T-cell (primary cell): ENCODE results near the gene RAB1B. TPM values are rescaled to one million over a fixed set of nuclear protein-coding genes. Genes with fewer than 3 reads are reported as not detected.
"Not testable (repeated sequence)": the region's sequence is repeated elsewhere in the genome, so short reads cannot be mapped to it uniquely, and the experiment has no call there.

Experiments
- ATAC-seq, 4 experiments: fragments of 200-7000 bp in 3 of 4; fragments of 150-1000 bp in 1 of 4; cut with Tn5 transposase; replicated peaks in 1 of 4; 1 replicate in 3 of 4; 2 replicates in 1 of 4; pipeline ENCODE4 v1.10.0; 2021; ENCODE audit warnings: moderate library complexity in 3 of 4, mild to moderate bottlenecking in 2 of 4, moderate number of reproducible peaks in 1 of 4
- CTCF ChIA-PET, 2 donors: fragments of 300-600 bp; sonication (Branson Sonifier 250); formaldehyde crosslinking; loops; one replicate each; lab custom pipeline; 2022; ENCODE audit warnings: antibody characterized with exemption in 2 of 2; lab: Charles Lee
- POLR2A ChIA-PET, 2 donors: fragments of 300-600 bp; sonication (Branson Sonifier 250); formaldehyde crosslinking; loops; one replicate each; lab custom pipeline; 2022; ENCODE audit warnings: antibody characterized with exemption in 2 of 2; lab: Charles Lee
- DNase-seq, 35 experiments: peaks; one replicate each; pipeline versions ENCODE4 v3.0.0 to v3.0.0-alpha.2; 2013 to 2023
- H3K27ac ChIP-seq: one replicate; pipeline ENCODE4 v1.5.1; 2013; ENCODE audit warnings: low read length
- H3K27me3 ChIP-seq, 2 experiments: replicated peaks in 1 of 2; 1 replicate in 1 of 2; 2 replicates in 1 of 2; pipeline versions ENCODE4 v1.6.1 to v1.7.0; 2013; ENCODE audit warnings: low read length in 1 of 2, mixed read lengths in 1 of 2; ENCODE audit not compliant: control insufficient read depth in 2 of 2, insufficient read depth in 2 of 2; ENCODE audit errors: extremely low read depth in 1 of 2
- H3K36me3 ChIP-seq, 2 donors: 1 replicate in 1 of 2; 2 replicates in 1 of 2; pipeline versions ENCODE4 v1.6.1 to v1.7.0; 2013; ENCODE audit warnings: low read length in 1 of 2; ENCODE audit not compliant: control insufficient read depth in 2 of 2, insufficient read depth in 1 of 2; ENCODE audit errors: extremely low read depth in 1 of 2
- H3K4me1 ChIP-seq, 2 experiments: 1 replicate in 1 of 2; 2 replicates in 1 of 2; pipeline versions ENCODE4 v1.6.1 to v1.7.0; 2013; ENCODE audit warnings: low read length in 2 of 2, mixed read lengths in 1 of 2; ENCODE audit not compliant: insufficient read depth in 2 of 2, control insufficient read depth in 1 of 2; ENCODE audit errors: extremely low read depth in 1 of 2
- H3K4me3 ChIP-seq, 2 donors: 1 replicate in 1 of 2; 2 replicates in 1 of 2; pipeline versions ENCODE4 v1.5.1 to v1.7.0; 2013; ENCODE audit warnings: mild to moderate bottlenecking in 2 of 2, low read length in 1 of 2, moderate library complexity in 1 of 2; ENCODE audit not compliant: control insufficient read depth in 1 of 2; ENCODE audit errors: extremely low read depth in 1 of 2
- H3K9me3 ChIP-seq: 2 replicates; pipeline ENCODE4 v1.7.0; 2013
- H3K27ac Mint-ChIP-seq, 2 donors: one replicate each; pipeline ENCODE4 v1.8.0; 2020 to 2021; ENCODE audit warnings: mild to moderate bottlenecking in 2 of 2, mixed read lengths in 2 of 2
- H3K27me3 Mint-ChIP-seq, 2 donors: one replicate each; pipeline ENCODE4 v1.8.0; 2021 to 2022; ENCODE audit warnings: mixed read lengths in 2 of 2
- H3K36me3 Mint-ChIP-seq: one replicate; pipeline ENCODE4 v1.8.0; 2021; ENCODE audit warnings: mixed read lengths
- H3K4me1 Mint-ChIP-seq, 3 donors: one replicate each; pipeline ENCODE4 v1.8.0; 2020 to 2022; ENCODE audit warnings: mixed read lengths in 3 of 3, mild to moderate bottlenecking in 1 of 3
- H3K4me3 Mint-ChIP-seq, 3 donors: one replicate each; pipeline ENCODE4 v1.8.0; 2020 to 2022; ENCODE audit warnings: mild to moderate bottlenecking in 3 of 3, mixed read lengths in 3 of 3, moderate library complexity in 3 of 3
- H3K9me3 Mint-ChIP-seq, 3 donors: one replicate each; pipeline ENCODE4 v1.8.0; 2020 to 2022; ENCODE audit warnings: mixed read lengths in 3 of 3
- WGBS: methylation state at CpG from one replicate; pipeline ENCODE4 v1.1.5; 2013; ENCODE audit warnings: missing lambda C conversion rate; ENCODE audit not compliant: insufficient coverage; 5-methylcytosine and 5-hydroxymethylcytosine counted together
- total RNA-seq, 35 experiments: library from RNA in 6 of 35; stranded (reverse) in 6 of 35; fragments of 120-200 nt in 1 of 35; gene quantifications; one replicate each; pipeline versions ENCODE4 v1.2.1 to v1.2.4 and lab custom pipeline; 2013 to 2026

Gene RAB1B
- total RNA-seq, 5 donors from 2014 or later (not counting 1 experiment from before 2014, with no cell fraction given), result 60.7 to 98.8 (median 95.2) TPM

- peaks cover 0 to 14% of the 10 kb centered on the region in 2 experiments for H3K27me3 ChIP-seq
- peak overlapping the region; percentile 26 to 42 for H3K4me3 ChIP-seq
- Mint-ChIP-seq H3K36me3 (no peaks in the 10 kb centered on the region), H3K27me3 (peaks cover 0 to 2% of the 10 kb centered on the region in 2 donors), H3K4me3 (peak overlapping the region; percentile 67 to 80 (median 68)), H3K27ac (peak overlapping the region; percentile 93 to 97), H3K9me3 (peaks cover 0 to 4% (median 0%) of the 10 kb centered on the region in 3 donors), H3K4me1 (peaks cover 61 to 66% (median 64%) of the 10 kb centered on the region in 3 donors)
- H3K4me1 ChIP-seq, result peaks cover 32 to 78% of the 10 kb centered on the region in 2 experiments
- WGBS, result 28% methylated on average over 14 of the region's 14 CpGs
- peak in 34 of 35 experiments; percentile 24 to 73 (median 51) for DNase-seq
- H3K9me3 ChIP-seq, result no peaks in the 10 kb centered on the region
- H3K27ac ChIP-seq, result peak overlapping the region; percentile 94
- CTCF ChIA-PET, result interaction anchor here (0.6 to 0.8 kb wide), 2 partner anchors 28 to 53 kb away, joined by 3 to 9 read pairs; partner anchors contain the start of gene BRMS1 (in 1 of the 2)
- POLR2A ChIA-PET, result interaction anchor here (0.6 to 1.9 kb wide), 3 partner anchors 27 to 106 kb away, joined by 4 to 7 read pairs (median 4); partner anchors contain the start of gene YIF1A (in 1 of the 2)
- no peaks in the 10 kb centered on the region for H3K36me3 ChIP-seq
- peak in 3 of 4 experiments; percentile 8 to 16 (median 12) for ATAC-seq
Measured at GRCh38 chr11:66317322-66317722, 48.9 kb downstream of the RAB1B start.

- H3K9me3 Mint-ChIP-seq, result peaks cover 0 to 4% (median 0%) of the 10 kb centered on the region in 3 donors
- no peaks in the 10 kb centered on the region for H3K36me3 Mint-ChIP-seq
- peak overlapping the region; percentile 93 to 97 for H3K27ac Mint-ChIP-seq
- peak overlapping the region; percentile 67 to 80 (median 68) for H3K4me3 Mint-ChIP-seq
- peak; percentile 52 to 97 (median 90) for DNase-seq
- no peaks in the 10 kb centered on the region for H3K9me3 ChIP-seq
- 27% methylated on average over 11 of the region's 16 CpGs for WGBS
- ATAC-seq, result peak; percentile 80 to 88 (median 81)
- H3K4me1 Mint-ChIP-seq, result peaks cover 64 to 73% (median 64%) of the 10 kb centered on the region in 3 donors
- peak overlapping the region; percentile 94 for H3K27ac ChIP-seq
- H3K27me3 Mint-ChIP-seq, result peaks cover 0 to 2% of the 10 kb centered on the region in 2 donors
- CTCF ChIA-PET, result interaction anchor here (0.6 to 0.8 kb wide), 3 partner anchors 27 to 342 kb away, joined by 3 to 9 read pairs (median 3); partner anchors contain the start of gene BRMS1 (in 1 of the 2)
- peaks cover 0 to 14% of the 10 kb centered on the region in 2 experiments for H3K27me3 ChIP-seq
- H3K4me3 ChIP-seq, result peak overlapping the region; percentile 26 to 44
- H3K4me1 ChIP-seq, result peaks cover 32 to 78% of the 10 kb centered on the region in 2 experiments
- POLR2A ChIA-PET, result interaction anchor here (0.5 to 1.9 kb wide), 3 partner anchors 26 to 105 kb away, joined by 4 to 11 read pairs (median 7); no protein-coding TSS in a partner anchor
- H3K36me3 ChIP-seq, result no peaks in the 10 kb centered on the region
Measured at GRCh38 chr11:66317723-66318599, 49.5 kb downstream of the RAB1B start.

GRCh38 chr11:66318600-66318970 lies 50.1 kb downstream of the RAB1B start:
- no peak for DNase-seq
- Histone ChIP-seq H3K27me3 (peaks cover 0 to 14% of the 10 kb centered on the region in 2 experiments), H3K4me3 (peak overlapping the region; percentile 4 to 44), H3K9me3 (no peaks in the 10 kb centered on the region), H3K4me1 (peaks cover 32 to 73% of the 10 kb centered on the region in 2 experiments), H3K27ac (peak overlapping the region; percentile 94), H3K36me3 (no peaks in the 10 kb centered on the region)
- Mint-ChIP-seq H3K27me3 (peaks cover 0 to 2% of the 10 kb centered on the region in 2 donors), H3K4me1 (peaks cover 62 to 78% (median 65%) of the 10 kb centered on the region in 3 donors), H3K4me3 (peak overlapping the region in 2 of 3 donors; percentile 68 to 80), H3K9me3 (peaks cover 0 to 4% (median 0%) of the 10 kb centered on the region in 3 donors), H3K27ac (peak overlapping the region; percentile 93 to 97), H3K36me3 (no peaks in the 10 kb centered on the region)
- CTCF ChIA-PET, result interaction anchor here in 1 of 2 donors (0.6 kb wide), 1 partner anchor 341 kb away, joined by 3 read pairs; no protein-coding TSS in a partner anchor
- ATAC-seq, result no peak
- POLR2A ChIA-PET, result interaction anchor here in 1 of 2 donors (1.9 kb wide), 1 partner anchor 26 kb away, joined by 4 read pairs; no protein-coding TSS in a partner anchor
- 22% methylated on average over 1 of the region's 3 CpGs for WGBS

- peak overlapping the region in 1 of 3 donors; percentile 80 for H3K4me3 Mint-ChIP-seq
- ATAC-seq, H3K27me3 ChIP-seq, DNase-seq, H3K36me3 ChIP-seq, H3K4me3 ChIP-seq, H3K9me3 ChIP-seq, CTCF ChIA-PET, H3K36me3 Mint-ChIP-seq, H3K9me3 Mint-ChIP-seq, H3K27ac ChIP-seq, H3K27me3 Mint-ChIP-seq, POLR2A ChIA-PET: not testable (repeated sequence)
- H3K4me1 Mint-ChIP-seq, result peaks cover 55 to 68% (median 56%) of the 10 kb centered on the region in 3 donors
- H3K4me1 ChIP-seq, result peaks cover 26 to 66% of the 10 kb centered on the region in 2 experiments
- WGBS, result no CpG with 5 or more reads among the region's 2 CpGs
- peak overlapping the region; percentile 60 to 81 for H3K27ac Mint-ChIP-seq
Measured at GRCh38 chr11:66320289-66320688, 51.9 kb downstream of the RAB1B start.

- WGBS, result no CpG with 5 or more reads among the region's 6 CpGs
- H3K4me3 Mint-ChIP-seq, DNase-seq, ATAC-seq, H3K36me3 ChIP-seq, CTCF ChIA-PET, H3K9me3 Mint-ChIP-seq, H3K27ac ChIP-seq, H3K36me3 Mint-ChIP-seq, H3K27me3 Mint-ChIP-seq, H3K9me3 ChIP-seq, H3K27me3 ChIP-seq, H3K4me3 ChIP-seq, POLR2A ChIA-PET: not testable (repeated sequence)
- H3K4me1 ChIP-seq, result peaks cover 31 to 67% of the 10 kb centered on the region in 2 experiments
- Mint-ChIP-seq H3K27ac (peak overlapping the region in 1 of 2 donors; percentile 28), H3K4me1 (peaks cover 55 to 68% (median 55%) of the 10 kb centered on the region in 3 donors)
Measured at GRCh38 chr11:66320748-66321147, 52.3 kb downstream of the RAB1B start.

- ChIA-PET POLR2A (no interaction called here), CTCF (interaction anchor here (0.6 to 1.2 kb wide), 3 partner anchors 9 to 61 kb away, joined by 3 to 7 read pairs (median 4); no protein-coding TSS in a partner anchor)
- H3K4me3 ChIP-seq, result no peak overlapping the region
- peaks cover 34 to 67% of the 10 kb centered on the region in 2 experiments for H3K4me1 ChIP-seq
- no peak for DNase-seq
- Mint-ChIP-seq H3K27me3 (no peaks in the 10 kb centered on the region), H3K9me3 (peaks cover 0 to 4% (median 0%) of the 10 kb centered on the region in 3 donors), H3K36me3 (no peaks in the 10 kb centered on the region), H3K4me3 (no peak overlapping the region), H3K4me1 (peaks cover 56 to 70% (median 56%) of the 10 kb centered on the region in 3 donors), H3K27ac (peak overlapping the region in 1 of 2 donors; percentile 15)
- ATAC-seq, result no peak
- H3K27ac ChIP-seq, result no peak overlapping the region
- no peaks in the 10 kb centered on the region for H3K36me3 ChIP-seq
- no peaks in the 10 kb centered on the region for H3K27me3 ChIP-seq
- H3K9me3 ChIP-seq, result no peaks in the 10 kb centered on the region
- 100% methylated on average over 2 of the region's 4 CpGs for WGBS
Measured at GRCh38 chr11:66321606-66322005, 53.2 kb downstream of the RAB1B start.
